B cell (primary cell): ENCODE results near the gene SEMA4G. TPM values are rescaled to one million over a fixed set of nuclear protein-coding genes. Genes with fewer than 3 reads are reported as not detected.

Source experiments
- ATAC-seq: fragments of 200-7000 bp; cut with Tn5 transposase; one replicate; pipeline ENCODE4 v1.10.0; 2021; ENCODE audit warnings: low read depth, mild to moderate bottlenecking, moderate number of reproducible peaks, moderate library complexity
- CTCF ChIA-PET: fragments of 350-600 bp; sonication (Branson Sonifier 250); formaldehyde crosslinking; loops from one replicate; lab custom pipeline; 2021; ENCODE audit warnings: antibody characterized with exemption, inconsistent platforms; lab: Charles Lee
- POLR2A ChIA-PET: fragments of 350-600 bp; sonication (Branson Sonifier 250); formaldehyde crosslinking; loops from one replicate; lab custom pipeline; 2021; ENCODE audit warnings: antibody characterized with exemption; lab: Charles Lee
- DNase-seq: peaks from one replicate; pipeline ENCODE4 v3.0.0; 2013
- H2AFZ ChIP-seq: 2 replicates; pipeline ENCODE4 v1.6.1; 2012; ENCODE audit warnings: mild to moderate bottlenecking, low read depth, low read length; ENCODE audit not compliant: insufficient read depth, poor library complexity, severe bottlenecking
- H3K27ac ChIP-seq, 2 donors: 1 replicate in 1 of 2; 2 replicates in 1 of 2; pipeline ENCODE4 v1.5.1; 2012 to 2013; ENCODE audit warnings: low read length in 2 of 2, mild to moderate bottlenecking in 2 of 2, moderate library complexity in 1 of 2
- H3K27me3 ChIP-seq, 4 experiments: fragments of 200-600 bp in 1 of 4; sonication (generic) in 1 of 4; replicated peaks in 1 of 4; 1 replicate in 2 of 4; 2 replicates in 2 of 4; pipeline versions ENCODE4 v1.6.1 to v1.7.0; 2013 to 2016; ENCODE audit warnings: low read length in 3 of 4, mild to moderate bottlenecking in 2 of 4, mixed read lengths in 1 of 4, moderate library complexity in 1 of 4; ENCODE audit not compliant: insufficient read depth in 4 of 4, control insufficient read depth in 3 of 4; ENCODE audit errors: control extremely low read depth in 1 of 4
- H3K36me3 ChIP-seq, 2 experiments: replicated peaks in 1 of 2; 1 replicate in 1 of 2; 2 replicates in 1 of 2; pipeline versions ENCODE4 v1.6.1 to v1.7.1; 2013; ENCODE audit warnings: low read length in 1 of 2; ENCODE audit not compliant: insufficient read depth in 2 of 2, control insufficient read depth in 1 of 2; ENCODE audit errors: control extremely low read depth in 1 of 2, extremely low read depth in 1 of 2
- H3K4me1 ChIP-seq, 2 donors: fragments of 200-600 bp in 1 of 2; sonication (generic) in 1 of 2; 1 replicate in 1 of 2; 2 replicates in 1 of 2; pipeline versions ENCODE4 v1.5.1 to v1.6.1; 2013 to 2017; ENCODE audit warnings: low read length in 2 of 2; ENCODE audit not compliant: control insufficient read depth in 2 of 2, insufficient read depth in 2 of 2
- H3K4me2 ChIP-seq: replicated peaks from 2 replicates; pipeline ENCODE3; 2012; ENCODE audit warnings: mild to moderate bottlenecking, low read depth, low read length; ENCODE audit not compliant: poor library complexity, severe bottlenecking
- H3K4me3 ChIP-seq, 5 experiments: fragments of 200-600 bp in 1 of 5; sonication (generic) in 1 of 5; 1 replicate in 3 of 5; 2 replicates in 2 of 5; pipeline versions ENCODE4 v1.5.1 to v1.7.0; 2011 to 2016; ENCODE audit warnings: low read length in 4 of 5, mild to moderate bottlenecking in 4 of 5, low read depth in 2 of 5, control low read depth in 1 of 5, moderate library complexity in 1 of 5; ENCODE audit not compliant: insufficient read depth in 1 of 5; ENCODE audit errors: control extremely low read depth in 1 of 5, extremely low read depth in 1 of 5
- H3K79me2 ChIP-seq: fragments of 200-600 bp; sonication (generic); one replicate; pipeline ENCODE4 v1.6.0; 2016; ENCODE audit warnings: low read length; ENCODE audit not compliant: control insufficient read depth, insufficient read depth
- H3K9ac ChIP-seq: fragments of 200-600 bp; sonication (generic); 2 replicates; pipeline ENCODE4 v1.6.1; 2017; ENCODE audit warnings: mild to moderate bottlenecking, low read length, moderate library complexity
- H3K9me3 ChIP-seq, 3 donors: one replicate each; pipeline versions ENCODE4 v1.6.1 to v1.7.1; 2013; ENCODE audit warnings: low read length in 2 of 3; ENCODE audit not compliant: control insufficient read depth in 2 of 3, insufficient read depth in 1 of 3; ENCODE audit errors: control extremely low read depth in 1 of 3
- H4K20me1 ChIP-seq: 2 replicates; pipeline ENCODE4 v1.6.0; 2012; ENCODE audit warnings: mild to moderate bottlenecking, low read length; ENCODE audit not compliant: insufficient read depth, control insufficient read depth, poor library complexity, severe bottlenecking
- H3K27ac Mint-ChIP-seq: one replicate; pipeline ENCODE4 v1.8.0; 2021; ENCODE audit warnings: mixed read lengths
- H3K27me3 Mint-ChIP-seq: one replicate; pipeline ENCODE4 v1.8.0; 2021; ENCODE audit warnings: mixed read lengths
- H3K4me1 Mint-ChIP-seq: one replicate; pipeline ENCODE4 v1.8.0; 2021; ENCODE audit warnings: mixed read lengths
- H3K4me3 Mint-ChIP-seq: one replicate; pipeline ENCODE4 v1.8.0; 2021; ENCODE audit warnings: mixed read lengths
- H3K9me3 Mint-ChIP-seq: one replicate; pipeline ENCODE4 v1.8.0; 2022; ENCODE audit warnings: mixed read lengths; ENCODE audit not compliant: insufficient read depth
- EZH2 ChIP-seq: IDR thresholded peaks from 2 replicates; pipeline ENCODE4 v1.6.1; 2012; ENCODE audit warnings: borderline replicate concordance, low read depth, mild to moderate bottlenecking, moderate library complexity, low read length; ENCODE audit not compliant: insufficient read depth, poor library complexity, severe bottlenecking
- WGBS: methylation state at CpG from one replicate; pipeline ENCODE4 v1.1.5; 2013; ENCODE audit warnings: missing lambda C conversion rate; ENCODE audit not compliant: insufficient coverage; 5-methylcytosine and 5-hydroxymethylcytosine counted together
- intact Hi-C: fragments of 100-400 bp; cut with micrococcal nuclease; formaldehyde crosslinking; loops from one replicate; pipeline ENCODE4 v1.10.0; 2022
- polyA plus RNA-seq: library from polyadenylated mRNA; depleted of rRNA; stranded (reverse); fragments of >200 nt; gene quantifications from 2 replicates; pipeline ENCODE4 v1.2.3, GENCODE V29; 2012
- total RNA-seq, 2 donors: library from RNA; stranded (reverse); fragments of 120-200 nt in 1 of 2; gene quantifications; 1 replicate in 1 of 2; 2 replicates in 1 of 2; pipeline versions ENCODE4 v1.2.3 to v1.2.4, GENCODE V29; 2013 to 2022
- TF ChIP-seq, protein P1 (sequence below): fragments of 200-600 bp; IDR thresholded peaks from one replicate; pipeline ENCODE4 v1.8.0; 2022; ENCODE audit warnings: antibody characterized with exemption, mild to moderate bottlenecking

Gene SEMA4G
- total and polyA plus RNA-seq, 2 donors (not counting 1 experiment from before 2014, with no cell fraction given) = 0.84 to 0.96 TPM

- POLR2A ChIA-PET = interaction anchor here (0.7 kb wide), 1 partner anchor 41 kb away, joined by 3 read pairs; no protein-coding TSS in a partner anchor
Measured at GRCh38 chr10:100962351-100963080, 6.8 kb upstream of the SEMA4G start.

DNA sequence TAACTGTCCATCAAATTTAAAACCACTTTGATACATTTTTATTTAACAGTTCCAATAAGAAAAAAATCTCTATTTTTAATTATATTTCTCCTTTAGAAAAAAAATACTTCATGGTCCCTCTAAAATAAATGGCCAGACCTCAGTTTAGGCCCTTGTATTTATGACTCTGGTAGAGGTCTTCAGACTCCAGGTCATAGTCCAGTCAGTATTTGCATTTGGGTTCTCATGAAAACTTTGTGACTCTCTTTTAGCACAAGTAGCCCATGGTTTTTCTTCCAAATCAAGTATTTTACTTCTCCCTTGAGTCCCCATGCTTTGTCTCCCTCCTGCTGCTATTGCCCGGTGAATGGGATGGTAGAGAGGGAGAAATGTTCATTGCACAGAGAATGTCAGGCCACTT is 5.5 kb upstream of the SEMA4G start:
- Histone ChIP-seq H3K9me3 (no peaks in the 10 kb centered on the region), H3K4me3 (no peak overlapping the region), H3K9ac (no peak overlapping the region), H3K79me2 (no peaks in the 10 kb centered on the region), H3K4me1 (peaks cover 5 to 6% of the 10 kb centered on the region in 2 donors), H4K20me1 (no peaks in the 10 kb centered on the region), H3K36me3 (peaks cover 11 to 49% of the 10 kb centered on the region in 2 experiments), H3K27ac (no peak overlapping the region), H3K27me3 (no peaks in the 10 kb centered on the region), H3K4me2 (no peak overlapping the region), H2AFZ (no peak overlapping the region)
- TF ChIP-seq, protein P1, sequence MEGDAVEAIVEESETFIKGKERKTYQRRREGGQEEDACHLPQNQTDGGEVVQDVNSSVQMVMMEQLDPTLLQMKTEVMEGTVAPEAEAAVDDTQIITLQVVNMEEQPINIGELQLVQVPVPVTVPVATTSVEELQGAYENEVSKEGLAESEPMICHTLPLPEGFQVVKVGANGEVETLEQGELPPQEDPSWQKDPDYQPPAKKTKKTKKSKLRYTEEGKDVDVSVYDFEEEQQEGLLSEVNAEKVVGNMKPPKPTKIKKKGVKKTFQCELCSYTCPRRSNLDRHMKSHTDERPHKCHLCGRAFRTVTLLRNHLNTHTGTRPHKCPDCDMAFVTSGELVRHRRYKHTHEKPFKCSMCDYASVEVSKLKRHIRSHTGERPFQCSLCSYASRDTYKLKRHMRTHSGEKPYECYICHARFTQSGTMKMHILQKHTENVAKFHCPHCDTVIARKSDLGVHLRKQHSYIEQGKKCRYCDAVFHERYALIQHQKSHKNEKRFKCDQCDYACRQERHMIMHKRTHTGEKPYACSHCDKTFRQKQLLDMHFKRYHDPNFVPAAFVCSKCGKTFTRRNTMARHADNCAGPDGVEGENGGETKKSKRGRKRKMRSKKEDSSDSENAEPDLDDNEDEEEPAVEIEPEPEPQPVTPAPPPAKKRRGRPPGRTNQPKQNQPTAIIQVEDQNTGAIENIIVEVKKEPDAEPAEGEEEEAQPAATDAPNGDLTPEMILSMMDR = no peak
- TF ChIP-seq EZH2 = no peak
- ATAC-seq (no peak), DNase-seq (no peak)
- Mint-ChIP-seq H3K27me3 (no peaks in the 10 kb centered on the region), H3K4me1 (peaks cover 5% of the 10 kb centered on the region), H3K4me3 (no peak overlapping the region), H3K9me3 (no peaks in the 10 kb centered on the region), H3K27ac (no peak overlapping the region)
- ChIA-PET POLR2A (no interaction called here), CTCF (interaction anchor here (5.4 kb wide), 1 partner anchor 54 kb away, joined by 21 read pairs; no protein-coding TSS in a partner anchor)
- intact Hi-C loops = no loop called here
- WGBS = no CpG with 5 or more reads among the region's 1 CpG

More at GRCh38 chr10:100962351-100963080, 6.8 kb upstream of the SEMA4G start:
- DNase-seq (no peak), ATAC-seq (no peak)
- no peaks in the 10 kb centered on the region for H4K20me1 ChIP-seq
- no peak overlapping the region for H3K4me3 Mint-ChIP-seq
- H2AFZ ChIP-seq = no peak overlapping the region
- no peak overlapping the region for H3K4me2 ChIP-seq
- H3K27ac Mint-ChIP-seq = no peak overlapping the region
- H3K27me3 Mint-ChIP-seq = no peaks in the 10 kb centered on the region
- no peak for TF ChIP-seq EZH2
- TF ChIP-seq, protein P1 = no peak
- no peaks in the 10 kb centered on the region for H3K79me2 ChIP-seq
- intact Hi-C loops = no loop called here
- no peak overlapping the region for H3K27ac ChIP-seq
- WGBS = 100% methylated on average over 1 of the region's 4 CpGs
- peaks cover 16 to 60% of the 10 kb centered on the region in 2 experiments for H3K36me3 ChIP-seq
- no peaks in the 10 kb centered on the region for H3K9me3 Mint-ChIP-seq
- no peak overlapping the region for H3K9ac ChIP-seq
- H3K4me3 ChIP-seq = no peak overlapping the region
- CTCF ChIA-PET = no interaction called here
- H3K9me3 ChIP-seq = no peaks in the 10 kb centered on the region
- no peaks in the 10 kb centered on the region for H3K27me3 ChIP-seq
- H3K4me1 ChIP-seq = no peaks in the 10 kb centered on the region
- H3K4me1 Mint-ChIP-seq = no peaks in the 10 kb centered on the region
